ENCODE measurements around the gene TEX53.

TEX53 gene

GRCh38 chr9:114606597-114607207 is 50.9 kb downstream of the TEX53 start:
- DNase-seq (ENCODE audit: low read depth in 3 of 3) = no peak
